ENCODE data around the gene PRKN.

- TF ChIP-seq CTCF (IDR thresholded peaks at IDR 0.05; ENCODE audit: low read depth, low read length) (no peak), EZH2phosphoT487 (IDR thresholded peaks at IDR 0.05; ENCODE audit: low read depth) (no peak)
These were observed 1089.9 kb downstream of the PRKN start for GRCh38 chr6:161637658-161638057.

All from OCI-LY3 (cell line).